Urinary bladder (tissue), 4 donors: ENCODE data around the gene SLC27A5. TPM values are rescaled to one million over a fixed set of nuclear protein-coding genes. Genes with fewer than 3 reads are reported as not detected.
A peak's percentile ranks its signal among the peaks of the same experiment; 100 is the strongest.
"Not testable (repeated sequence)": the region's sequence is repeated elsewhere in the genome, so short reads cannot be mapped to it uniquely, and the experiment has no call there.

Experiments used
- DNase-seq: peaks from one replicate; pipeline ENCODE4 v3.0.0-alpha.2; 2015; ENCODE audit errors: extremely low spot score
- H3K27ac ChIP-seq: one replicate; pipeline ENCODE4 v1.5.1; 2013; ENCODE audit warnings: low read depth, mild to moderate bottlenecking, moderate library complexity
- H3K36me3 ChIP-seq: one replicate; pipeline ENCODE4 v1.6.1; 2013; ENCODE audit warnings: mild to moderate bottlenecking, moderate library complexity; ENCODE audit not compliant: insufficient read depth
- H3K4me1 ChIP-seq: one replicate; pipeline ENCODE4 v1.6.1; 2013; ENCODE audit warnings: mild to moderate bottlenecking, moderate library complexity; ENCODE audit not compliant: insufficient read depth
- H3K4me3 ChIP-seq: one replicate; pipeline ENCODE4 v1.5.1; 2013; ENCODE audit warnings: low read depth, low read length
- WGBS: extraction: QIAGEN DNeasy Blood & Tissue Kit; methylation state at CpG from one replicate; pipeline ENCODE4 v1.1.7; 2013; 5-methylcytosine and 5-hydroxymethylcytosine counted together
- polyA plus RNA-seq: library from polyadenylated mRNA; stranded (reverse); fragments of 200-250 nt; gene quantifications from one replicate; pipeline ENCODE4 v1.2.3, GENCODE V29; 2013
- total RNA-seq: library from RNA; depleted of rRNA; stranded (reverse); fragments of >200 nt; gene quantifications from one replicate; pipeline ENCODE4 v1.2.3, GENCODE V29; 2014
- donor health status: healthy with polysubstance abuse.
- donor health status: healthy.

The SLC27A5 gene
- total and polyA plus RNA-seq, 2 donors, result 3.5 to 16.8 TPM

- no peak overlapping the region for H3K27ac ChIP-seq
- peaks cover 2% of the 10 kb centered on the region for H3K4me1 ChIP-seq
- WGBS, result 91% methylated on average over 17 of the region's 17 CpGs
- no peak for DNase-seq
- peaks cover 2% of the 10 kb centered on the region for H3K36me3 ChIP-seq
- H3K4me3 ChIP-seq, result no peak overlapping the region
Observed at GRCh38 chr19:58469241-58470013, 42.4 kb downstream of the SLC27A5 start.

DNA sequence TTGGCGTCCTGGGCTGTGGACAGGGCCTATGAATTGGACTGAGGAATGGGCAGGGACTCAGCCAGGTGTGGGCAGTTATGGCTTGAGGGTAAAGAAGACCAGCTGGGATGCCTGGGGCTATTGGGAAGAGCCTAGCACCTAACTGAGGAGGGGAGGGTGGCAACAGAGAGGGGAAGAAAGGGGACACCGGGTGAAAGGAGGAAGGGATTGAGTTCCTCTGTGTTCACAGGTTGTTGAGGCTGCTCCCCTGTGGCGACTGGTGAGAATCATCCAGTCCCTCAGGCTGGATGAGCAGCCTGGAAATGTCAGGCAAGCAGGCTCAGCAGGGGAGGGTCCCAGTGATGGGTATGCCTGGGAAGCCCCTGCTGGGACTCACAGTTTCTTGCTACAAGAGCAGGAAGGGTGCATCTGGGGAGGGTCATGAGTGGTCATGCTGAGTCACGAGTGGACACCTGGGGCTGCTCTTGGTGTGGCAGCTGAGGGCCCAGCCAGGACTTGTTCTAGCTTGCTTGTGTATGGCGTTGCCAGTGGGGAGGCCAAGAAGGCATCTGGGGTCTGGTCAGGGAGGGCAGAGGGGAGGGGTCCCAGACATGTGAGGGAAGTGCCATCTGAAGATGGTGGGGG, 43.5 kb downstream of the SLC27A5 start:
- no peak overlapping the region for H3K27ac ChIP-seq
- 60% methylated on average over 5 of the region's 5 CpGs for WGBS
- H3K4me3 ChIP-seq, result no peak overlapping the region
- H3K4me1 ChIP-seq, result peaks cover 2% of the 10 kb centered on the region
- H3K36me3 ChIP-seq, result peaks cover 2% of the 10 kb centered on the region
- no peak for DNase-seq

DNA sequence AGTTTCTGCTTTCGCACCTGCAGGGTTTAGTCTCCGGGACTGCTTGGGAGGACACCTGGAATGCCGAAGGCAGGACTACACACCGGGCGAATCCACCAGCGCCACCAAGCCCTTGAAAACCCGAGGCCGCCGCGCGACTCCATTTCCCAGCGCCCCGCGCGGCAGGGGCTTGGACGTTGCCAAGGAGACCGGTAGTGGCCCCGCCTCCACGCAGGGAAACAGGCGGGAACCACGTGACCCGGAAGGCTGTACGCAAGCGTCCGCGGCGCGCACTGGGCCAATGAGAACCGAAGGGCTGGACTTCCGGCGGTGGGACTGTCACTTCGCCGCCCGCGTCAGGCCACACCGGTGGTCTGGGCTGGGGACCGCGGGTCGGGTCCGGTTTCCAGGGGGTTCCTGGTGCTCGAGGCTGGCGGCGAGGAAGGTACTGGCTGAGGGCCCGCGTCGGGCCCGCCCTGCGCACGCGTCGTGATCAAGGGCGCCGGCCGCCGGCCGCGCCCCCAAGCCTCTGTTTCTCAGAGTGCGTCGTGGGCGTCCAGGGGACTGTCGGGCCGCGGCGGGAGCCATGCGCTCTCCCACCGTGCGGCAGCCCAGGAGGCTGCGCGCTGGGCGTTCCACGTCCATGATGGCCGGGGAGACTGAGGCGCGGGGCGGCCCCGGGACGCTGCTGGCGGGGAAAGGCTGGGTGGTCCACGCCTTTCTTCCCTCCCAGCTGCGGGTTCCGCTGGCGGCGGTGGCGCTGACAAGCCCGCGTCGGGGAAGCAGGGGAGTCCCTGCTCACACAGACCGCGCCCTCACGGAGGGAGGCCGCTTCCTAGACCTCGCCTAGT, 44.8 kb downstream of the SLC27A5 start, which contains the start of gene ZNF324:
Gene ZNF324 (plus strand): TSS at position 321 of the 830 bp plus-strand sequence. CDS start 2,106 bp downstream, outside the sequence.
- DNase-seq, result peak; percentile 91
- WGBS, result under 1% methylated on average over 92 of the region's 92 CpGs
- Histone ChIP-seq H3K27ac (peak within 1 kb of the TSS; percentile 59), H3K4me1 (peaks cover 2% of the 10 kb centered on the region), H3K4me3 (peak within 1 kb of the TSS; percentile 89), H3K36me3 (peaks cover 2% of the 10 kb centered on the region)

DNA sequence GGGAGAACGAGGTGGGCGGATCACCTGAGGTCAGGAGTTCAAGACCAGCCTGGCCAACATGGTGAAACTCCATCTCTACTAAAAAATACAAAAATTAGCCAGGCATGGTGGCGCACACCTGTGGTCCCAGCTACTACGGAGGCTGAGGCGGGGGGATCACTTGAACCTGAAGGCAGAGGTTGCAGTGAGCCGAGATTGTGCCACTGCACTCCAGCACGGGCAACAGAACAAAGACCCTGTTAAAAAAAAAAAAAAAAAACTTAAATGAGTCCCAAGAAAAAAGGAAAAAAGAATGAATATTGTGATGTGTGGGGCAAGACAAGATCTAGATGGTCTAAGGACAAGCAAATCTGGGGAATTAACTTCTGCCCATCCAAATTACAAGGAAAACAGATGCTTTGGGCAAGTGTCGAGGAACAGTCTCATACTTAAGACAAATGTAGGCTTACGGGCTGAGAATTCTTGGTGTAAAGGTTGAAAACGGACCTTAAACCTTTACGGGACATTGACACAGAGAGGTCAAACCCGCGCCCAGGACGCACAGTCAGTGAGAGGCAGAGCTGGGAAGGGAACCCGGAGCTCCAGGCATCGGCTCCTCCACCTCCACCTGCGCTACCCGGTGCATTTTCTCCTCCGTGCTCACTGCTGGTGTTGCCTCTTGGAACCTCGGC, 45.6 kb downstream of the SLC27A5 start:
- no peak overlapping the region for H3K27ac ChIP-seq
- H3K4me3 ChIP-seq, result peak overlapping the region; percentile 89
- peaks cover 2% of the 10 kb centered on the region for H3K4me1 ChIP-seq
- WGBS, result 34% methylated on average over 20 of the region's 20 CpGs
- DNase-seq, result no peak
- peaks cover 2% of the 10 kb centered on the region for H3K36me3 ChIP-seq

DNA sequence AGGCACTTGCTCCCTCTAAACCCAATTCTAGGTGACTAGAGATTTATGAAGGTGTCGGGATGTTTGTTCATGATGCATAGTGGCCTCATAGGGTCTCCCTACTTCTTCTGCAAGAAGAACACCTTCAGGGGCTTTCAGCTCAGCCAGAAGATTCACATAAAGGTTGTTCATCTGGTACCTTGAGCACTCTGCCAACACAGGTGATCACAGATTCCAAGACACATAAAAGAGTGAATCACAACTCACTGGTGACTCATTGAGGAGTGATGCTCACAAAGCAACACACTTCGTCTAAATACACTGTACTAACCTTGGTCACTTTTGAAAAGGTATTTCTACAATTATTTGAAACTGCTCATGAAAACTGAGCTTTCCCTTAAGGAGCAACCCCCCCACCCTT, 51.8 kb downstream of the SLC27A5 start:
- Histone ChIP-seq H3K4me3 (no peak overlapping the region), H3K27ac (no peak overlapping the region), H3K4me1 (no peaks in the 10 kb centered on the region), H3K36me3 (no peaks in the 10 kb centered on the region)
- 86% methylated on average over 2 of the region's 2 CpGs for WGBS
- DNase-seq, result no peak

DNA sequence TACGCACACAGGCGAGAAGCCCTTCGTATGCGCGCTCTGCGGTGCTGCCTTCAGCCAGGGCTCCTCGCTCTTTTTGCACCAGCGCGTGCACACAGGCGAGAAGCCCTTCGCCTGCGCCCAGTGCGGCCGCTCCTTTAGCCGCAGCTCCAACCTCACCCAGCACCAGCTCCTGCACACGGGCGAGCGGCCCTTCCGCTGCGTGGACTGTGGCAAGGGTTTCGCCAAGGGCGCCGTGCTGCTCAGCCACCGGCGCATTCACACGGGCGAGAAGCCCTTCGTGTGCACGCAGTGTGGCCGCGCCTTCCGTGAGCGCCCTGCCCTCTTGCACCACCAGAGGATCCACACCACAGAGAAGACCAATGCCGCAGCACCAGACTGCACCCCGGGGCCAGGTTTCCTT, 55.7 kb downstream of the SLC27A5 start:
- no peak for DNase-seq
- 98% methylated on average over 35 of the region's 35 CpGs for WGBS
- no peak overlapping the region for H3K27ac ChIP-seq
- no peaks in the 10 kb centered on the region for H3K4me1 ChIP-seq
- H3K4me3 ChIP-seq, result no peak overlapping the region
- no peaks in the 10 kb centered on the region for H3K36me3 ChIP-seq

GRCh38 chr19:58455306-58455705, 56.5 kb downstream of the SLC27A5 start:
- DNase-seq, result no peak
- Histone ChIP-seq H3K36me3 (no peaks in the 10 kb centered on the region), H3K4me1 (no peaks in the 10 kb centered on the region), H3K27ac (no peak overlapping the region), H3K4me3 (no peak overlapping the region)
- 97% methylated on average over 20 of the region's 21 CpGs for WGBS

DNA sequence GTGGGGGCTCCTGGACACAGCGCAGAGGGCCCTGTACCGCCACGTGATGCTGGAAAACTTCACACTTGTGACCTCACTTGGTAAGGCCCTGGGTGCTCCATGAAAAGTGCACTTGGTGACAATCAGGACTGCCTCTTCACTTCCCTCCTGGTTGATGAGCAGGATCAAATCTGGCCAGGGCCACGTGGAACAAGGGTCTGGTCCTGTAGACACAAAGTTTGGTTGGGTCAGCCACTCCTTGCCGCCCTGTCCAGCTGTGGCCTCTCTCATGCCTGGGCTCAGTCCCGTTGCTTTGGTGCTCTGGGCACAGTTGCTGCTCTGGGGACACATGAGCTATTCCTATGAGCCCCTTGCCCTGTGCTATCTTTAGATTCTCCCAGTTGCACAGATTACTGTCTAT, 58.0 kb downstream of the SLC27A5 start:
- no peak overlapping the region for H3K4me3 ChIP-seq
- DNase-seq, result no peak
- WGBS, result 93% methylated on average over 6 of the region's 6 CpGs
- no peaks in the 10 kb centered on the region for H3K4me1 ChIP-seq
- H3K36me3 ChIP-seq, result no peaks in the 10 kb centered on the region
- no peak overlapping the region for H3K27ac ChIP-seq

DNA sequence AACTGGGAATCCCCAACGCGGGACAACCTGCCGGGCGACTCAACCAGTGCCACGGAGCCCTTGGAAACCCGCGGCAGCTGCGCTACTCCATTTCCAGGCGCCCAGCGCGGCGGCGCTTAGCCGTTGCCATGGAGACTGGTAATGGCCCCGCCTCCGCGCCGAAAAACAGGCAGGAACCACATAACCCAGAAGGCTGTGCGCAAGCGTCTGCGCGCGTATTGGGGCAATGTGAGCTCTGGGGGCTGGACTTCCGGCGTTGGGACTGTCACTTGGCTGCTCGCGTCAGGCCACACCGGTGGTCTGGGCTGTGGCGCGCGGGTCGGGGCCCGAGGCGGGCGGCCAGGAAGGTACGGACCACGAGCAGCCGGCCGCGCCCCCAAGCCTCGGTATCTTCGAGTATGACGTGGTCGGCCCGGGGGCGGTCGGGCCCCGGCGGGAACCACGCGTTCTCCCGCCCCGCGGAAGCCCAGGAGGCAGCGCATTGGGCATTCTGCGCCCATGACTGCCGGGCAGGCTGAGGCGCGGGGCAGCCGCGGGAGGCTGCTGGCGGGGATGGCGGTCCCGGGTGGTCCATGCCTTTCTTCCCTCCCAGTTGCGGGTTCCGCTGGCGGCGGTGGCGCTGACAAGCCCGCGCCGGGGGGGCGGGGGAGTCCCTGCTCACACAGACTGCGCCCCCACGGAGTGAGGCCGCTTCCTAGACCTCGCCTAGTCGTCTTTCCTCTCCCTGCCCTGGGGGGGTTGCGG, 60.3 kb downstream of the SLC27A5 start, which contains the start of gene ZNF324B:
Gene ZNF324B (plus strand): TSS at position 265 of the 744 bp plus-strand sequence. CDS start 2,080 bp downstream, outside the sequence.
- Histone ChIP-seq H3K27ac (no peak within 1 kb of the TSS), H3K4me3 (peak within 1 kb of the TSS; percentile 67)
- WGBS, result under 1% methylated on average over 79 of the region's 79 CpGs

GRCh38 chr19:58450856-58451357, 60.9 kb downstream of the SLC27A5 start:
- no peak for DNase-seq

More for the DNA sequence above, 60.3 kb downstream of the SLC27A5 start, which contains the start of gene ZNF324B:
- no peaks in the 10 kb centered on the region for H3K36me3 ChIP-seq
- DNase-seq, result peak; percentile 92
- H3K4me1 ChIP-seq, result no peaks in the 10 kb centered on the region

GRCh38 chr19:58449980-58450379, 61.8 kb downstream of the SLC27A5 start:
- not testable (repeated sequence) for DNase-seq, H3K27ac ChIP-seq, H3K36me3 ChIP-seq, H3K4me1 ChIP-seq, H3K4me3 ChIP-seq
- WGBS, result 60% methylated on average over 5 of the region's 5 CpGs

More at GRCh38 chr19:58450856-58451357, 60.9 kb downstream of the SLC27A5 start:
- peak overlapping the region; percentile 67 for H3K4me3 ChIP-seq
- H3K4me1 ChIP-seq, result no peaks in the 10 kb centered on the region
- no peak overlapping the region for H3K27ac ChIP-seq
- no peaks in the 10 kb centered on the region for H3K36me3 ChIP-seq
- WGBS, result 6% methylated on average over 11 of the region's 11 CpGs

- not testable (repeated sequence) for H3K36me3 ChIP-seq, DNase-seq, H3K27ac ChIP-seq, H3K4me1 ChIP-seq, H3K4me3 ChIP-seq
- 63% methylated on average over 3 of the region's 3 CpGs for WGBS
Observed at GRCh38 chr19:58448860-58449259, 62.9 kb downstream of the SLC27A5 start.
